ENCODE measurements around the gene SLC27A2.

GRCh38 chr15:50190723-50191122 lies 8.7 kb downstream of the SLC27A2 start:
- no peak for TF ChIP-seq TAF1 (IDR thresholded peaks at IDR 0.05; ENCODE audit: borderline replicate concordance, insufficient read depth, low read length)
- TF ChIP-seq POLR2AphosphoS5 (IDR thresholded peaks at IDR 0.05; ENCODE audit: low read depth, low read length), result no peak
